ENCODE data around the gene PSMD9. TPM values are rescaled to one million over a fixed set of nuclear protein-coding genes. Genes with fewer than 3 reads are reported as not detected.
"Not testable (repeated sequence)": the region's sequence is repeated elsewhere in the genome, so short reads cannot be mapped to it uniquely, and the experiment has no call there.

The PSMD9 gene
- total RNA-seq, 4 donors from 2014 or later: 54.8 to 79.5 (median 70.7) TPM

DNA sequence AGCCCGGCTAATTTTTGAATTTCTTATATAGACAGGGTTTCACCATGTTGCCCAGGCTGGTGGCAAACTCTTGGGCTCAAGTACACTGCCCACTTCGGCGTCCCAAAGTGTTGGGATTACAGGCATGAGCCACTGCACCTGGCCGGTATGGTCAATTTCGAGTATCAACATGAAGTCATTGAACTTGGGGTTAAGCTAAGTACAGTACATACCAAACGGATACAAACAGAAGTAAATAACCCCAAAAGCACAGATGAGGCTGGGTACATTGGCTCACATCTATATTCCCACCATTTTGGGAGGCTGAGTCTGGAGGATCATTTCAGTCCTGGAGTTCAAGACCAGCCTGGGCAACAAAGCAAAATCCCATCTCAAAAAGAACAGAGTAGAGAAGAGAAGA is 13.0 kb upstream of the PSMD9 start:
- ATAC-seq: no peak
- TF ChIP-seq POLR2AphosphoS5 (IDR thresholded peaks at IDR 0.05) (no peak), EP300 (IDR thresholded peaks at IDR 0.05) (no peak), POLR2A (IDR thresholded peaks at IDR 0.05) (no peak)
- TF ChIP-seq, protein P1, sequence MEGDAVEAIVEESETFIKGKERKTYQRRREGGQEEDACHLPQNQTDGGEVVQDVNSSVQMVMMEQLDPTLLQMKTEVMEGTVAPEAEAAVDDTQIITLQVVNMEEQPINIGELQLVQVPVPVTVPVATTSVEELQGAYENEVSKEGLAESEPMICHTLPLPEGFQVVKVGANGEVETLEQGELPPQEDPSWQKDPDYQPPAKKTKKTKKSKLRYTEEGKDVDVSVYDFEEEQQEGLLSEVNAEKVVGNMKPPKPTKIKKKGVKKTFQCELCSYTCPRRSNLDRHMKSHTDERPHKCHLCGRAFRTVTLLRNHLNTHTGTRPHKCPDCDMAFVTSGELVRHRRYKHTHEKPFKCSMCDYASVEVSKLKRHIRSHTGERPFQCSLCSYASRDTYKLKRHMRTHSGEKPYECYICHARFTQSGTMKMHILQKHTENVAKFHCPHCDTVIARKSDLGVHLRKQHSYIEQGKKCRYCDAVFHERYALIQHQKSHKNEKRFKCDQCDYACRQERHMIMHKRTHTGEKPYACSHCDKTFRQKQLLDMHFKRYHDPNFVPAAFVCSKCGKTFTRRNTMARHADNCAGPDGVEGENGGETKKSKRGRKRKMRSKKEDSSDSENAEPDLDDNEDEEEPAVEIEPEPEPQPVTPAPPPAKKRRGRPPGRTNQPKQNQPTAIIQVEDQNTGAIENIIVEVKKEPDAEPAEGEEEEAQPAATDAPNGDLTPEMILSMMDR (IDR thresholded peaks at IDR 0.05): no peak
- Histone ChIP-seq H3K4me1 (no peaks in the 10 kb centered on the region), H3K4me3 (no peak overlapping the region), H3K27ac (no peak overlapping the region), H3K27me3 (no peaks in the 10 kb centered on the region), H3K9me3 (no peaks in the 10 kb centered on the region), H3K36me3 (no peaks in the 10 kb centered on the region)
- 95 to 100% methylated on average over 1 to 5 of the region's 6 CpGs for WGBS, 2 donors (ENCODE audit: low coverage in 1 of 2)

DNA sequence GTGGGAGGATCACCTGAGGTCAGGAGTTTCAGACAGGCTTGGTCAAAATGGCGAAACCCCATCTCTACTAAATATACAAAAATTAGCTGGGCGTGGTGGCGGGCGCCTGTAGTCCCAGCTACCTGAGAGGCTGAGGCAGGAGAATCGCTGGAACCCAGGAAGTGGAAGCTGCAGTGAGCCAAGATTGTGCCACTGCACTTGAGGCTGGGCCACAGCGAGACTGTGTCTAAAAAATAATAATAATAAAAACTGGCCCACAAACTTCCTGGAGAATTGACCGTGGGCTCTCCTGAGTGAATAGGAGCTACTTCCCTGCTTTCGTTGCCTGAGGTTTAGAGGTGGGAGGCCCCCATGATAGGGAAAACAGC is 12.5 kb upstream of the PSMD9 start:
- WGBS, 2 donors (ENCODE audit: low coverage in 1 of 2): 96 to 100% methylated on average over 2 to 3 of the region's 8 CpGs
- not testable (repeated sequence) for H3K4me1 ChIP-seq, ATAC-seq, H3K4me3 ChIP-seq, H3K9me3 ChIP-seq, H3K36me3 ChIP-seq, H3K27me3 ChIP-seq, H3K27ac ChIP-seq

DNA sequence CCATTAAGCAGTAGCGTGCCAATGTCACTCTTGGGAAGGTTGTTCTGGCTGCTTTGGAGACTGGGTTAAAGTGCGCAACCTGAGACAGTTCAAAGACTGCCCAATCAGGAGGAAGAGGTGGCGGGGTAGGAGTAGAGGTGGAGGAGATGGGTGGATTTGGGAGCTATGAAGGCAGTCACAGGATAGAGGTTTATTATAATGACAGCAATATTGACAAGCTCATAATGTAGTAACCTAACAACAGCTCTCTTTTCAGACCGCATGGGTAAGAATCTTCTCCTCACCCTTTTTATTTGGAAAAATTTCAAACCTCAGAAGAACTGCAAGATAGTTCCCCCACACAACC is 5.3 kb upstream of the PSMD9 start:
- Histone ChIP-seq H3K36me3 (no peaks in the 10 kb centered on the region), H3K4me3 (no peak overlapping the region), H3K27ac (no peak overlapping the region), H3K4me1 (peaks cover 0 to 6% (median 4%) of the 10 kb centered on the region in 3 donors), H3K27me3 (peaks cover 13% of the 10 kb centered on the region), H3K9me3 (no peaks in the 10 kb centered on the region)
- ATAC-seq: no peak
- TF ChIP-seq EP300 (IDR thresholded peaks at IDR 0.05) (no peak), POLR2A (IDR thresholded peaks at IDR 0.05) (no peak), POLR2AphosphoS5 (IDR thresholded peaks at IDR 0.05) (no peak)
- TF ChIP-seq, protein P1 (IDR thresholded peaks at IDR 0.05): no peak
- WGBS, 2 donors (ENCODE audit: low coverage in 1 of 2): 43 to 47% methylated on average over 4 of the region's 4 CpGs

DNA sequence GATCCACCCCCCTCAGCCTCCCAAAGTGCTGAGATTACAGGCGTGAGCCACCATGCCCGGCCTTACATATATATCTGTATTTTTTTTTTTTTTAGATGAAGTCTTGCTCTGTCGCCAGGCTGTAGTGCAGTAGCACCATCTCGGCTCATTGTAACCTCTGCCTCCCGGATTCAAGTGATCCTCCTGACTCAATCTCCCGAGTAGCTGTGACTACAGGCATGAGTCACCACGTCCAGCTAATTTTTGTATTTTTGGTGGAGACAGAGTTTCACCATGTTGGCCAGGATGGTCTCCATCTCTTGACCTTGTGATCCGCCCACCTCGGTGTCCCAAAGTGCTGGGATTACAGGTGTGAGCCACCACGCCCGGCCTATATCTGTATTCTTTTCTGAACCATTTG is 3.5 kb upstream of the PSMD9 start:
- Histone ChIP-seq H3K4me1 (peaks cover 7 to 18% (median 12%) of the 10 kb centered on the region in 3 donors), H3K27me3 (peaks cover 13% of the 10 kb centered on the region)
- 74 to 76% methylated on average over 4 to 10 of the region's 11 CpGs for WGBS, 2 donors (ENCODE audit: low coverage in 1 of 2)
- not testable (repeated sequence) for ATAC-seq, H3K4me3 ChIP-seq, H3K27ac ChIP-seq, H3K36me3 ChIP-seq, H3K9me3 ChIP-seq

DNA sequence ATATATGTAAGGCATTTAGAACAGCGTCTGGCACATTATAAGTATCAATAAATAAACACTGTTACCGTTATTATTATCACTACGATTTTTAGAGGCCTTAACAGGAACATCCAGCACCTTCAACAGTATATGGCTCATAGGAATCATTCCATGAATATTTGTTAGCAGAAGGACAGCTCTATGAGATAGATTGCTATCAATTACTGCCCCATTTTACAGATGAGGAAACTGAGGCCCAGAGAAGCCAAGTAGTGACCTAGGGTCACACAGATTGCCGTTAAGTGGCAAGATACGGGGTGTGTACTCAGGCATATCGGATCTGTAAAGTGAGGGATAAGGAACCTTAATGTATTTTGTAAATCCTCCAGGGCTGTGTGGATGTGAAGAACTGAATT is 510 bp upstream of the PSMD9 start:
- Histone ChIP-seq H3K9me3 (no peaks in the 10 kb centered on the region), H3K27me3 (peaks cover 7% of the 10 kb centered on the region), H3K4me1 (peaks cover 7 to 36% (median 18%) of the 10 kb centered on the region in 3 donors), H3K36me3 (peaks cover 0 to 27% of the 10 kb centered on the region in 2 donors), H3K4me3 (peak overlapping the region; percentile 67 to 86), H3K27ac (peak overlapping the region in 3 of 4 donors; percentile 92 to 93 (median 93))
- ATAC-seq: no peak
- TF ChIP-seq, protein P1 (IDR thresholded peaks at IDR 0.05): no peak
- TF ChIP-seq POLR2AphosphoS5 (IDR thresholded peaks at IDR 0.05) (no peak), POLR2A (IDR thresholded peaks at IDR 0.05) (no peak), EP300 (IDR thresholded peaks at IDR 0.05) (no peak)
- WGBS, 2 donors (ENCODE audit: low coverage in 1 of 2): 51 to 59% methylated on average over 6 of the region's 6 CpGs

DNA sequence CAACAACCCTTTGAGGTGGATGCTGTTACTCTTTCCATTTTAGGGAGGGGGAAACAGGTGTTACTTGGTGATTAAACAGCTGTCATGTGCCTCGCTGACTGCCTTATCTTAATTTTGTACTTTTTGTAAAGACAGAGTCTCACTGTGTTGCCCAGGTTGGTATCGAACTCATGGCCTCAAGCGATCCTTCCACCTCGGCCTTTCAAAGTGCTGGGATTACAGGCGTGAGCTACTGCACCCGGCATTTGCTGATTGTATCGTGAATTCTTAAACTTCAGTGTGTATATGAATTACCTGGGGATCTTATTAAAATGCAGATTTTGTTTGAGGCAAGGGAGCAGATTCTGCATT is 659 bp downstream of the PSMD9 start:
- 0 to 2% methylated on average over 2 to 6 of the region's 7 CpGs for WGBS, 2 donors (ENCODE audit: low coverage in 1 of 2)
- H3K4me1 ChIP-seq: peaks cover 7 to 47% (median 18%) of the 10 kb centered on the region in 3 donors
- H3K27ac ChIP-seq: peak overlapping the region; percentile 92 to 93 (median 92)
- H3K9me3 ChIP-seq: no peaks in the 10 kb centered on the region
- no peak for ATAC-seq
- peaks cover 7% of the 10 kb centered on the region for H3K27me3 ChIP-seq
- H3K4me3 ChIP-seq: peak overlapping the region; percentile 67 to 86
- peaks cover 0 to 36% of the 10 kb centered on the region in 2 donors for H3K36me3 ChIP-seq
- TF ChIP-seq, protein P1 (IDR thresholded peaks at IDR 0.05): no peak
- TF ChIP-seq POLR2A (IDR thresholded peaks at IDR 0.05): no peak

DNA sequence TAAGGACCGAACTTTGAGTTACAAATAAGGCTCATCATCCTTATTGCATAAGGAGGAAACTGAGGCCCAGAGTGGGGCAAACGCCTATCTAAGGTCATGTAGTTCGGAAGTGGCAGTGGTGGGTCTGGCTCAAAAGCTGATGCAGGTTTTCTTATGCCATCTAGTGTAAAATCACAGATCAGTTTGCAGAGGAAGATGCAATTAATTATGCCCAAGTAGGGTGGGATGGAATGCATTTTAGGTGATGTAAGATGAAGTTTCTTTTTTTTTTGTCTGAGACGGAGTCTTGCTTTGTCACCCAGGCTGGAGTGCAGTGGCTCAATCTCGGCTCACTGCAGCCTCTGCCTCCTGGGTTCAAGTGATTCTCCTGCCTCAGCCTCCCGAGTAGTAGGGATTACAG is 1.1 kb downstream of the PSMD9 start:
- Histone ChIP-seq H3K4me1 (peaks cover 7 to 52% (median 18%) of the 10 kb centered on the region in 3 donors), H3K4me3 (peak overlapping the region; percentile 67 to 86), H3K27ac (peak overlapping the region in 3 of 4 donors; percentile 92 to 93 (median 93)), H3K36me3 (peaks cover 0 to 40% of the 10 kb centered on the region in 2 donors)
- H3K27me3 ChIP-seq, ATAC-seq, H3K9me3 ChIP-seq: not testable (repeated sequence)
- WGBS, 2 donors (ENCODE audit: low coverage in 1 of 2): 13 to 33% methylated on average over 6 of the region's 6 CpGs

Data from gastroesophageal sphincter (tissue), 4 donors.